ENCODE results near the gene STAT5B. TPM values are rescaled to one million over a fixed set of nuclear protein-coding genes. Genes with fewer than 3 reads are reported as not detected.

STAT5B gene
- total RNA-seq, 1 donor from 2014 or later = 80.6 TPM

DNA sequence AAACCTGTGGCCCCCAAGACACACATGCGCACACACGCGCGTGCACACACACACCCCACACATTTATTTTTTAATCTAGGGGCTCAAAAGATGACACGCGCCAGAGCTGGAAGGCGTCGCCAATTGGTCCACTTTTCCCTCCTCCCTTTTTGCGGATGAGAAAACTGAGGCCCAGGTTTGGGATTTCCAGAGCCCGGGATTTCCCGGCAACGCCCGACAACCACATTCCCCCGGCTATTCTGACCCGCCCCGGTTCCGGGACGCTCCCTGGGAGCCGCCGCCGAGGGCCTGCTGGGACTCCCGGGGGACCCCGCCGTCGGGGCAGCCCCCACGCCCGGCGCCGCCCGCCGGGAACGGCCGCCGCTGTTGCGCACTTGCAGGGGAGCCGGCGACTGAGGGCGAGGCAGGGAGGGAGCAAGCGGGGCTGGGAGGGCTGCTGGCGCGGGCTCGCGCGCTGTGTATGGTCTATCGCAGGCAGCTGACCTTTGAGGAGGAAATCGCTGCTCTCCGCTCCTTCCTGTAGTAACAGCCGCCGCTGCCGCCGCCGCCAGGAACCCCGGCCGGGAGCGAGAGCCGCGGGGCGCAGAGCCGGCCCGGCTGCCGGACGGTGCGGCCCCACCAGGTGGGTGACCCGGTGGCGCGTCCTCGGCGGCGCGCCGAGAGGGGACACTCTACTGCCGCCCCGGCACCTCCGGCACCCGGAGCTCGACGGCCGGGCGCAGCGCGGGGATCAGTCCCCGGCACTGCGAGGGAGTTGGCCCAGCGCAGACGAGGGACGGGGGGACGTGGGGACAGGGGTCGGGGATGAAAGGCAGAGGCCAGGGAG lies 12.0 kb upstream of the STAT5B start, which contains the start of gene STAT5A:
Gene STAT5A, plus strand, starts transcription at position 522 of the 826 bp plus-strand sequence. CDS start 914 bp downstream, outside the sequence.
- H3K27me3 ChIP-seq = no peaks in the 10 kb centered on the region
- H3K9me3 ChIP-seq = no peaks in the 10 kb centered on the region
- peaks cover 16 to 21% of the 10 kb centered on the region in 2 donors for H3K4me1 ChIP-seq
- peak within 1 kb of the TSS; percentile 90 to 94 for H3K27ac ChIP-seq
- H3K4me3 ChIP-seq = peak within 1 kb of the TSS; percentile 82 to 88
- intact Hi-C loops (cut with DNase I) = no loop called here
- DNase-seq (ENCODE audit: low spot score in 2 of 2) = peak; percentile 74 to 95
- peaks cover 8 to 10% of the 10 kb centered on the region in 2 donors for H3K36me3 ChIP-seq
- TF ChIP-seq, protein P1, sequence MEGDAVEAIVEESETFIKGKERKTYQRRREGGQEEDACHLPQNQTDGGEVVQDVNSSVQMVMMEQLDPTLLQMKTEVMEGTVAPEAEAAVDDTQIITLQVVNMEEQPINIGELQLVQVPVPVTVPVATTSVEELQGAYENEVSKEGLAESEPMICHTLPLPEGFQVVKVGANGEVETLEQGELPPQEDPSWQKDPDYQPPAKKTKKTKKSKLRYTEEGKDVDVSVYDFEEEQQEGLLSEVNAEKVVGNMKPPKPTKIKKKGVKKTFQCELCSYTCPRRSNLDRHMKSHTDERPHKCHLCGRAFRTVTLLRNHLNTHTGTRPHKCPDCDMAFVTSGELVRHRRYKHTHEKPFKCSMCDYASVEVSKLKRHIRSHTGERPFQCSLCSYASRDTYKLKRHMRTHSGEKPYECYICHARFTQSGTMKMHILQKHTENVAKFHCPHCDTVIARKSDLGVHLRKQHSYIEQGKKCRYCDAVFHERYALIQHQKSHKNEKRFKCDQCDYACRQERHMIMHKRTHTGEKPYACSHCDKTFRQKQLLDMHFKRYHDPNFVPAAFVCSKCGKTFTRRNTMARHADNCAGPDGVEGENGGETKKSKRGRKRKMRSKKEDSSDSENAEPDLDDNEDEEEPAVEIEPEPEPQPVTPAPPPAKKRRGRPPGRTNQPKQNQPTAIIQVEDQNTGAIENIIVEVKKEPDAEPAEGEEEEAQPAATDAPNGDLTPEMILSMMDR (IDR thresholded peaks at IDR 0.05) = peak in 1 of 3 experiments; percentile 17

DNA sequence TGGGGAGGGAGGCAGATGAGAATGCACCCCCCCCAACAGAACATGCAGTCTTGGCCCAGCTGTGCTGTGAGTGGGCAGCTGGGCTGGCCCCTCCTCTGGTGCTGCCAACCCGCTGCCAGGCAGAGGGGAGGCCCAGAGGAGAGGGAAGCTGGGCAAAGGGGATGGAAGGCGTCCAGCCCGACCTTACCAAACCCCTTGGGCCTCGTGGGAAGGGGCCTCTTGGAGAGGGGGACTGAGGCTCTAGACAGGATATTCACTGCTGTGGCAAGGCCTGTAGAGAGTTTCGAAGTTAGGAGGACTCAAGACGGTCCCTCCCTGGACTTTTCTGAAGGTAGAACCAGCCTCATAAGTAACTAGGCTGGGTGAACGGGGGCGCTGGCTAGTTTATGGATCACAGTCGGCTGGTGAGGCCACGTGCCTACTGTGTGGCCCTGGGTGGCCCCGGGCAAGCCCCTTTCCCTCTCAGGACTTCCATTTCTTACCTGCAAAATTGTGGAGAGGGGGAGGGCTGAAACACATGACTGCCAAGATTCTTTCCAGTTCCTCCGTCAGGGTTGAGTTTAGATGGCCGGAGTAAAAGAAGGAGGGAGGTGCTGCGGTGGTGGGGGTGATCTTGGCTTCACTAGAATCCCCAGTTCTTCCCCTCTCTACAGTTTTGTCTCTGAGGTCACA lies 11.2 kb upstream of the STAT5B start:
- peak overlapping the region; percentile 82 to 88 for H3K4me3 ChIP-seq
- intact Hi-C loops (cut with DNase I) = no loop called here
- peaks cover 4 to 7% of the 10 kb centered on the region in 2 donors for H3K36me3 ChIP-seq
- DNase-seq (ENCODE audit: low spot score in 2 of 2) = peak in 1 of 2 donors; percentile 88
- H3K4me1 ChIP-seq = peaks cover 16 to 21% of the 10 kb centered on the region in 2 donors
- peak overlapping the region; percentile 90 to 94 for H3K27ac ChIP-seq
- H3K27me3 ChIP-seq = no peaks in the 10 kb centered on the region
- H3K9me3 ChIP-seq = no peaks in the 10 kb centered on the region
- TF ChIP-seq, protein P1 (IDR thresholded peaks at IDR 0.05) = no peak

DNA sequence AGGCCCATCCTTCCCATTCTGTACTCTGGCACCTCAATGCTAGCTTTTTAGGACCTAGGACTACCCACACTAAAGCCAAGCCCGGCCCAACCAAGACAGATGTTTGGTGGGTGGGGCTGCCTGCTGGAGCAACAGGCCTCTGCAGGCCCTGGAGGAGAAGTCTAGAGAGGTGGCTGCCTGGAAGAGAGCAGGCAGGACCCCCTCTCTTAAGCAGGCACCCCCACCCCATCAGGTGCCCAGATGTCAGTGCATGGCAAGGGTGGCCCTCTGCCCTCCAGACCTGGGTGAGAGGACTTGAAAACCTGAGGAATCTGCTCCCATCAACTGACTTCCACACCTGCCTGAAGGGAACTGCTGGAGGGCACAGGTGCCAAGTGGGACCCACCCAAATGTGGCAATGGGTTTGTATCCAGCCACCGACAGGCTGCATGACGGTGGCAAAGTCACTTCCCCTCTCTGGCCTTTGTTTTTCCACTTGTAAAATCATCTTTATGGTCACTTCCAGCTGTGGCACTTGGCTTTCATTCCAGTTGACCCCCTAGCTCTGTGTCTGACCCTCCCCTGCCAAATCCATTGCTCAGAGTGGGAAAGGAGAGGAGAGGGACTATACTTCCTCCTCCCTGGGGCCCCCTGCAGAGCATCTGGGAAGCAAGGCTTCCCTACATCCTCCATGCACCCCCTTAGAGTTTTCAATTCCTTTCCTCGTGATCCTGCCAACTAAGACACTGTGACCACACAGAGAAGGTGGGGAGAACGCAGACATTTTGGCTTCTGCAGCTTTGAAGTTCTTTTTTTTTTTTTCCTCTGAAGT lies 10.4 kb upstream of the STAT5B start:
- Histone ChIP-seq H3K27ac (peak overlapping the region; percentile 90 to 94), H3K9me3 (no peaks in the 10 kb centered on the region), H3K4me1 (peaks cover 16 to 21% of the 10 kb centered on the region in 2 donors), H3K27me3 (no peaks in the 10 kb centered on the region), H3K36me3 (no peaks in the 10 kb centered on the region), H3K4me3 (peak overlapping the region; percentile 82 to 88)
- intact Hi-C loops (cut with DNase I) = no loop called here
- DNase-seq (ENCODE audit: low spot score in 2 of 2) = peak in 1 of 2 donors; percentile 62
- TF ChIP-seq, protein P1 (IDR thresholded peaks at IDR 0.05) = no peak

DNA sequence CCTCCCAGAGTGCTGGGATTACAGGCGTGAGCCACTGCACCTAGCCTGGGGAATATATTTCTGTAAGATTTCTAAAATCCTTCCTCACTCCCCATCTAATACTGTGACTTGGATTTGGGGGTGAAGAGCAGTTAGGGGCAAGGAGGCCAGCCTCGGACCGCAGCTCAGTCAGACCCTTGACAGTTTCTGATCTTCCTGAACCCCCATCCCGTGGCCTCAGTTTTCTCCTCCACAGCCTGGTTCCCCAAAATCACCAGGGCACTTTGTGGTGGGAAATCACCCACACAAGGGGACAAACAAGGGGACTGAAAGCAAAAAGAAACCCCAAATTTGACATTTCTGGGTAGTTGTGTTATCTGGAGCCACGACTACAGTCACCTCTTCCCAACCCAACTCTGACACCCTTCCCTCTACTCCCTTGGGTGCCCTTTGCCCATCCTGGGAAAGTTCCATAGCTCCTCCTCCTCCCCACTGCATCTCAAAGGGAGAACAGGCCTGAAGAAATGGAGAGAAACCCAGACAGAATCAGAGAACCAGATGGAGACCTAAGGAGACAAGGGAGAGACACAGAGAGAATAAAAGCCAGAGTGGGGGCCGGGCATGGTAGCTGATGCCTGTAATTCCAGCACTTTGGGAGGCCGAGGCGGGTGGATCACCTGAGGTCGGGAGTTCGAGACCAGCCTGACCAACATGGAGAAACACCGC lies 9.3 kb upstream of the STAT5B start:
- intact Hi-C loops (cut with DNase I) = no loop called here
- peak in 1 of 2 donors; percentile 47 for DNase-seq (ENCODE audit: low spot score in 2 of 2)
- peak overlapping the region in 1 of 2 donors; percentile 15 for H3K27ac ChIP-seq

More for the DNA sequence above, 9.3 kb upstream of the STAT5B start:
- H3K27me3 ChIP-seq = no peaks in the 10 kb centered on the region
- H3K36me3 ChIP-seq = no peaks in the 10 kb centered on the region
- H3K4me1 ChIP-seq = peaks cover 16 to 21% of the 10 kb centered on the region in 2 donors
- TF ChIP-seq, protein P1 (IDR thresholded peaks at IDR 0.05) = no peak
- no peaks in the 10 kb centered on the region for H3K9me3 ChIP-seq
- H3K4me3 ChIP-seq = no peak overlapping the region

Measured in ascending aorta (tissue), 2 donors.